Embryonic facial prominence (tissue), 1 donor: Measurements from ENCODE around the gene KRTAP5-1.
"Not testable (repeated sequence)": the region's sequence is repeated elsewhere in the genome, so short reads cannot be mapped to it uniquely, and the experiment has no call there.

Experiments used
- DNase-seq: peaks from one replicate; pipeline ENCODE4 v3.0.0-alpha.2; 2016; ENCODE audit errors: extremely low spot score

KRTAP5-1 gene

DNA sequence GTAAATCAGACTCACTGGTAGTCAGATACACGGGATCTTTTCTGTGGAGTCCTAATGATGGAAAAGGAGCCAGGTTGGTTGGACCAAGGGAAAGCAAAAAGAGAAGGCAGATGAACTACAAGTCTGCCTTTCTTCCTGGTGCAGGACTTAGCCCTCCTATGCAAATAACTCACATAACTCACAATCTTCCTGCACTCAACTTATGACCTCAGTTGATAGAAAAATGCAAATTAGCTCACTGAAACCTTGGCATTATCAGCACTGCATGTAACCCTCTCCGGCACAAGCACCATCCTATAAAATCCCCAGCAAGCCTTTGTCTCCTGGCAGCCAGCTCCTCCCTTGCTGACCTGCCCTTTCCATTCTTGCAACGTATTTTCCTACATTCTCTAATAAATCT lies 16.6 kb upstream of the KRTAP5-1 start:
- DNase-seq, result not testable (repeated sequence)

DNA sequence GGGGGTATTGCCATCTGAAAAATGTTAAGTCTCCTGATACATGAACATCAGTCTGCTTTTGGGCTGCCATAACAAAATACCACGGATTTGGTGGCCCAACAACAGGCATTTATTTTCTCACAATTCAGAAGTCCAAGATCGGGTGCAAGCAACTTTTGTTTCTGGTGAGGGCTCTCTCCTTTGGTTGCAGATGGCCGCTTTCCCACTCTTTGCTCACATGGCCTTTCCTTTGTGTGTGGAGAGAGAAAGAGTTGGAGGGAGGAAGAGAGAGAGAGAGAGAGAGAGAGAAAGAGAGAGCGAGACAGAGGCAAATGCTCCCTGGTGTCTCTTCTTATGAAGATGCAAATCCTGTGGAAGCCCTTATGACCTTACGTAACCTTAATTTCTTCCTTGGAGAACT lies 15.5 kb upstream of the KRTAP5-1 start:
- DNase-seq, result no peak

DNA sequence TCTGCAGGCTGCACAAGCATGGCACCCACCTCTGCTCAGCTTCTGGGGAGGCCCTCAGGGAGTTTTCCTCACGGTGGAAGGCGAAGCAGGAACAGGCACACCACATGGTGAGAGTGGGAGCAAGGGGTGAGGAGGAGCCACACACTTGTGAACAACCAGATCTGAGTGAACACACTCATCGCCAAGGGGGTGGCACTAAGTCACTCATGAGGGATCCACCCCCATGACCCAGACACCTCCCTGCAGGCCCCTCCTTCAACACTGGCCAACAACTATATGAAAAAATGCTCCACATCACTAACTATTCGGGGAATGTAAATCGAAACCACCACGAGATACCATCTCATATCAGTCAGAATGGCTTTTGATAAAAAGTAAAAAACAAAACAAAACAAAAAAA lies 13.7 kb upstream of the KRTAP5-1 start:
- no peak for DNase-seq

DNA sequence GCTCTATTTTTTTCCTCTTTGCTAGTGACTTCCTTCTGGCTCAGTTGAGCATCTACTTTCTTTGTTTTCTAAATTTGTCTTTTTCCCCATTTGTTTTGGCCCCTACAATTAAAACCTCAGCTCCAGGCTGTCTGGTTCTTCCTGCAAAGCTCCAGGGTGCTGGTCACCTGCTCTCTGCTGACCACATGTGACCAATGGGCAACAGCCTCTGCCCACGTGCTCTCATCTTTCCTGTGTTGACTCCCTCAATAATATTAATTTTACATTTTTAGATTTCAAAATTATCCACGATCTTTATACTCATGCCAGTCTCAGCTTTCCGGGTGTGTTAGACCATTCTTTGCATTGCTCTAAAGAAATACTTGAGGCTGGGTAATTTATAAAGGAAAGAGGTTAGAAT lies 13.3 kb upstream of the KRTAP5-1 start:
- DNase-seq, result not testable (repeated sequence)

DNA sequence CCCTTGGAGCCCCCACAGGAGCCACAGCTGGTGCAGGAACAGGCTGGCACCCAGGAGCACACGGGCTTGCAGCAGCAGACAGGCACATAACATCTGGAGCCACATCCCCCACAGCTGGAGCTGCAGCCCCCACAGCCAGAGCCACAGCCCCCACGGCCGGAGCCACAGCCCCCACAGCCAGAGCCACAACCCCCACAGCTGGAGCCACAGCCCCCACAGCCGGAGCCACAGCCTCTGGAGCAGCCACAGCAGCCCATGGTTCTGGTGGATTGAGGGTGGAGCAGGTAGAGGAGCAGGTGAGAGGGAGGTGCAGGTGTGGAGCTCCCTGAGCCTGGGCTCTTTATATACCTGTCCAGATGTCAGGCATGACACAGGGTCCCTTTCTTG lies 12.9 kb upstream of the KRTAP5-1 start, which contains the start of gene KRTAP5-2:
Gene KRTAP5-2, minus strand, starts transcription at position 301 of the 387 bp plus-strand sequence. Its CDS starts 44 bp downstream, at position 257.
- no peak for DNase-seq

DNA sequence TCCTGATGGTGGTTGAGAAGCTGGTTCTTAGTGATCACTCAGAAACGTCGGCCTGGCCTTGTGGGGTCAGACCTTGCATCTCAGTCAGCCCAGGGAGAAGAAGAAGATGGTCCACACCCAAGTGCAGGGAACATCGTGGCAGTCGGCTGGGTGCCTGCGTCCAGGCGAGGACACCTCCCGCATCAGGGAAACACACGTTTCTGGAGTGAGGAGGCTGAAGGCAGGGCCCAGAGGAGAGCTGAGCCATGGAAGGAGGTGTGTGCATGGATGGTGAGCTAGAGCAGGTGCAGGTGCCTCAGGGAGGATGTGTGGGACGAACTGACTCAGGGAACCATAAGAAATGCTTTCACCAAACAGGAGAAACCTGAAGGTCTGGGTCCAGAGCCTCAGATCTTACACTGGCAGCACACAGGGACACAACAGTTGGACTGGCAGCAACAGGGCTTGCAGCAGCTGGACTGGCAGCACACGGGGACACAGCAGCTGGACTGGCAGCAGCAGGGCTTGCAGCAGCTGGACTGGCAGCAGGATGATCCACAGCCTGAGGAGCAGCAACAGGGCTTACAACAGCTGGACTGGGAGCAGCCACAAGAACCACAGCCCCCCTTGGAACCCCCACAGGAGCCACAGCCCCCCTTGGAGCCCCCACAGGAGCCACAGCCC lies 12.4 kb upstream of the KRTAP5-1 start:
- DNase-seq, result no peak

DNA sequence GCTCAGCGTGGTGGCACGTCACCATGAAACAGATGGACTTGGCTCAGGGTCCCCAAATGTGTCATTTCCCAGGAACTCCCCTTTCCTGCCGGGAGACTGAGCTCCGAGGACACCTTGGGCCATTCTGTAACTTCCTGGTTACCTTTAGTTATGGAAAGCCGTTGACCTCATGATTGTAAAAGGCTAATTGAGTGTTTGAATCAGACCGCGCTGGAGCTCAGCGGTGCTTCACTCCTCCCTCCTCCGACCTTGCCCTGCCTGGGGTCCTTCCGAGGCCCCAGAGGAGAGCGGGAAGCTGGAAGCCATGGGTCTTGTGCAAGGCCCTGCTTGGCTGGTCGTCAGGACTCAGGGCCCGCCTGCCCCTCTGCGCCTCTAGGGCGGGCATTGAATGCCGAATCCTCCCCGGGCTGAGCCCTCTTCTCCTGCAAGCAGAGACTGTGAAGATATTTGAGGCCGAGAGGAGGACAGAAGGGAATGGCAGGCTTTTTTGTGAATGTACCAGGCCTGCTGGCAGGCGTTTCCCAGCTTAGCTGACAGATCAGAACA lies 11.6 kb upstream of the KRTAP5-1 start:
- DNase-seq, result not testable (repeated sequence)

DNA sequence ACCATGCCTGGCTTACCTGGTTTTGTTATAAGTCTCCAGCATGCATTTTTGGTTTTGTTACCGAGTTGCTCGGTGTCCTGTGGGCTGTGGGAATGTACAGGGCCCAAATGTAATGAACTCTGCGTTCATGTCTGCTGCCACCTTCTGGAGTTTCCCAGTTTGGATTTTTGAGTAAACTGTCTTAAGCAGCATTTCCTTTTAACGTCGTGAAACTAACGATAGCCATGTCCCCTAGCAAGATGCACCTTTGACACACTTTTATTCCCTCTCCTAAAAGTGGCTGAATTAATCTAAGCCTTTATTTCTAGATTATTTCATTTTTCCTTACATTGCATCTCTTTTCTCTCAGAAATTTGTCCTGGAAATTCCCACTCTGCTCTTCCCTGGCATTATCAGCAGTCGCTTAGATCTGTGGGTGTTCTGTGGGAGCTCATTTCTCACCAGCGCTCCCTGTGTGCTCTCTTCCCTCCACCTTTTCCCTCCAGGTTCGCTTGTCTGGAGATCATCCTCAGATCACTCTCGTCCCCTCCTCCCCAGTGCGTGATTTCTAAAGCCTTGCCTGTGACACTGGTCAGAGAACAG lies 11.0 kb upstream of the KRTAP5-1 start:
- not testable (repeated sequence) for DNase-seq

DNA sequence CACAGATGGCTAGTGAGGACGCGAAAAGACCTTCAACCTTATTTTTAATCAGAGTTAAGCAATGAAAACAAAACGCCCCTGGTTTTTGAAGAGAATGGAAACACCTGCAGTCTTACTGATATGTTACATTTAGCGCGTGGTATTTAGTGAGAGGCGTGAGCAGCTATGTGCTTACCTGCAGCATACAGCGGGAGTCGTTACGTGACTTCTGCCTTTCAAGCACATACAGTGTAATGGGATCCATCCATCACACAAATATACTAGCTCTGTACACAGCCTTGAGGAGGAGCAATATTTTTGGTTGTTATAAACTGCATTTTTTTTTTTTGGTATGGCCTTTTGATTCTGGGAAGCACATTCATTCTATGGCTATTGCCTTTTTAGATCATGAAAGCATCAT lies 7.5 kb upstream of the KRTAP5-1 start:
- no peak for DNase-seq

DNA sequence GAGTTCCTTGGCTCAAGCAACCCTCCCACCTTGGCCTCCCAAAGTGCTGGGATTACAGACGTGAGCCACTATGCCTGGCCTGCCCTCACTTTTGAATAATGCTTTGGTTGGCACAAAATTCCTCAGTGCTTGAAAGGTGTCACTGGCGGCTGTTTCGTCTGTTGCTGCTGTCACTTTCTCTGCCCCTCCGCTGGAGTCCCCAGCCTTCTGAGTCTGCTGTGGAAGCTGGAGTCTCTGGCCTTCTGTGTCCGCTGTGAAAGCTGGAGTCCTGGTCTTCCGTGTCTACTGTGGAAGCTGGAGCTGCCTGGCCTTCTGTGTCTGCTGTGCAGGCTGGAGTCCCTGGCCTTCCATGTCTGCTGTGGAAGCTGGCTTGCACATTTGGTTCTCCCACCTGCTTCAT lies 4.9 kb upstream of the KRTAP5-1 start:
- DNase-seq, result no peak

DNA sequence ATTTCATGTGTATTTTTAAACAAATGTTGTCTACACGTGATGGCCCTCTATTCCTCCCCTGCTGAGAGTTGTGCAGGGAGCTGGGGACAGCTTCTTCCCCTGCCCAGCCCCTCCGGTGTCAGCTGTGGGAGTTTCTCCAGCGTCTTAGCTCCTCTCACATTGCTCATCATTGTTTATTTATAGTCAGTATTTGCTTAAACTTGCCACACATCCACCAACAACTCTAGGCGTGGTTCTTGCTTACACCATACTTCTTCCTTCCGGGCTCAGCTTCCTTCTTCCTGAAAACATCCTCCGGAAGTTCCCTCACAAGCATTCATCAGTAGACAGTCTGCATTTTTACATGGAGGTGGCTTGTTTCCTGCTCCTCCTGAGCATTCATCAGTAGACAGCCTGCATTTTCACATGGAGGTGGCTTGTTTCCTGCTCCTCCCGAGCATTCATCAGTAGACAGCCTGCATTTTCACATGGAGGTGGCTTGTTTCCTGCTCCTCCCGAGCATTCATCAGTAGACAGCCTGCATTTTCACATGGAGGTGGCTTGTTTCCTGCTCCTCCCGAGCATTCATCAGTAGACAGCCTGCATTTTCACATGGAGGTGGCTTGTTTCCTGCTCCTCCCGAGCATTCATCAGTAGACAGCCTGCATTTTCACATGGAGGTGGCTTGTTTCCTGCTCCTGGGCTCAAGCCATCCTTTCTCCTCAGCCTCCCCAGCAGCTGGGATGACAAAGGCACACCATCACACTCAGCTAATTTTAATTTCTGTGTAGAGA lies 4.3 kb upstream of the KRTAP5-1 start:
- not testable (repeated sequence) for DNase-seq

DNA sequence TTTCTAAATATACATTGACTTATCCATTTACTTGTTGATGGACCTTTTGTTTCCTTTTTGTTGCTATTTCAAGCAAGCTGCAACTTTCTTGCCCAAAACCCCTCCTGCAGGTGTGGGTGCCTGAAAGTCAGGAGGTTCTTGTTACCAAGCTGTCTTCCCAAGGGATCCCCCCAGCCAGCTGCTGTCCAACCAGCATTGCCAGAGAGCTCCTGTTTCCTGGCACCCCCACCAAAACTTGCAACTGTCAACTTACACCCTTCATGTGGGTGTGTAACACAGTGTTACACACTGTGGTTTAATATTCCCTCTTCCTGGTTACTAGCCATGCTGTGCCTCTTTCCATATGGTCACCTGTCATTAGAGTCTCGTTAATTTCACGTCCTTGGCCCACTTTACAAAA lies 1.6 kb upstream of the KRTAP5-1 start:
- DNase-seq, result no peak

DNA sequence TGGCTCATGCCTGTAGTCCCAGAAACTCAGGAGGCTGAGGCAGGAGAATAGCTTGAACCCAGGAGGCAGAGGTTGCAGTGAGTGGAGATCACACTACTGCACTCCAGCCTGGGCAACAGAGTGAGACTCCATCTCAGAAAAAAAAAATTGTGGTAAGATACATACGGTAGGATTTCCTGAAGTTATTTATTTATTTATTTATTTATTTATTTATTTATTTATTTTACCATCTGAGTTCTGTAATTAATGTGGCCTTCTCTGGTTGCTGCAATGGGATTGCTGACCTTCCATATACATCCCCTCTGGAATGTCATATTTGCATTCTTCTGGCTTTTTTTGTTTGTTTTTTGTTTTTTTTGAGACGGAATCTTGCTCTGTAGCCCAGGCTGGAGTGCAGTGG lies 2.2 kb downstream of the KRTAP5-1 start:
- DNase-seq, result not testable (repeated sequence)

DNA sequence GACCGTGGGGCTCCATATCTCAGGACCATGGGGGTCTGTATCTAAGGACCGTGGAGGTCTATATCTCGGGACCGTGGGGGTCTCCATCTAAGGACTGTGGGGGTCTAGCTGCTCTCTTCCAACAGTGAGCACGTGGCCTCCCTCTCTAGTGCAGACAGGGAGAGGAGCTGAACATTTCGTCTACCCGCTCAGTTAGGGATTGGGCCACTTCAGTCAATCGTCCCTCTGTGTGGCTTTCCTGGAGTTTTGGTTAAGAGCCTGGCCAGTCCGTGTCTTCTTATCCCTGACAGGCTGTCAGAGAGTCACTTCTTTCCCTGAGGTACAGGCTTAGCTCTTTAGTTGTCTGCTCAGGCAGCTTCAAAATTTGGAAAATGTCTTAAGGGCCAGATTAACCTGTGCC lies 3.1 kb downstream of the KRTAP5-1 start:
- no peak for DNase-seq

DNA sequence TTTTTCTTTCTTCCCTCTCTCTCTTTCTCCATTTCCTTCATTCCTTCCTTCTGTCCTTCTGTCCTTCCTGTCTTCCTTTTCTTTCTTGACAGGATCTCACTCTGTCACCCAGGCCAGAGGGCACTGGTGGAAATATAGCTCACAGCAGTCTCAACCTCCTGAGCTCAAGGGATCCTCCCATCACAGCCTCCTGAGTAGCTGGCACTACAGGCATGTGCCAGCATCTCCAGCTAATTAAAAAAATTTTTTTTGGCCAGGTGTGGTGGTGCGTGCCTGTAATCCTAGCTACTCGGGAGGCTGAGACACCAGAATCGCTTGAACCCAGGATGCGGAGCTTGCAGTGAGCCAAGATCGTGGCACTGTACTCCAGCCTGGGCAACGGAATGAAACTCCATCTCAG lies 8.3 kb downstream of the KRTAP5-1 start:
- no peak for DNase-seq

DNA sequence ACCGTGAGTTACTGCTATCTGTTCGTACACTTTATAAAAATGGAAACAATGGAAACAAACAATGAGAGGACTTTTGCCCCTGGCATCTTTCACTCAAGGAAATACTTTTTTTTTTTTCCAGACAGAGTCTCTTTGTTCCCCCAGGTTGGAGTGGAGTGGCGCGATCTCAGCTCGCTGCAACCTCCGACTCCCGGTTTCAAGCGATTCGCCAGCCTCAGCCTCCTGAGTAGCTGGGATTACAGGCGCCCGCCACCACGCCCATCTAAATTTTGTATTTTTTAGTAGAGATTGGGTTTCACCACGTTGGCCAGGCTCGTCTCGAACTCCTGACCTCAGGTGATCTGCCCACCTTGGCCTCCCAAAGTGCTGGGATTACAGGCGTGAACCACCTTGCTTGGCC lies 9.3 kb downstream of the KRTAP5-1 start:
- not testable (repeated sequence) for DNase-seq

DNA sequence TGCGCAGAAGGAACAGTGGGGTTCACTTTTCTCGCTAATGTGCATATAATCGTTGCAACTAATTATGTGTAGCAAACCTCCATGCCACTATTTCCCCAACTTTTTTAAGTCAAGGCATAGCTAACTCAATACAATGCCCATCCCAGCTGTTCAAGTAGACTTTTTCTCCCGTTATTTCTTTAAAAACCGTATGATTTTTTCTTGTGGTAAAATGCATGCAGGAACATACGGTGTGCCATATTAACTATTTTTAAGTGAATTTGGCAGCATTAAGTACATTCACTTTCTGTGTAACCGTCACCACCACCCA lies 10.2 kb downstream of the KRTAP5-1 start:
- DNase-seq, result no peak

DNA sequence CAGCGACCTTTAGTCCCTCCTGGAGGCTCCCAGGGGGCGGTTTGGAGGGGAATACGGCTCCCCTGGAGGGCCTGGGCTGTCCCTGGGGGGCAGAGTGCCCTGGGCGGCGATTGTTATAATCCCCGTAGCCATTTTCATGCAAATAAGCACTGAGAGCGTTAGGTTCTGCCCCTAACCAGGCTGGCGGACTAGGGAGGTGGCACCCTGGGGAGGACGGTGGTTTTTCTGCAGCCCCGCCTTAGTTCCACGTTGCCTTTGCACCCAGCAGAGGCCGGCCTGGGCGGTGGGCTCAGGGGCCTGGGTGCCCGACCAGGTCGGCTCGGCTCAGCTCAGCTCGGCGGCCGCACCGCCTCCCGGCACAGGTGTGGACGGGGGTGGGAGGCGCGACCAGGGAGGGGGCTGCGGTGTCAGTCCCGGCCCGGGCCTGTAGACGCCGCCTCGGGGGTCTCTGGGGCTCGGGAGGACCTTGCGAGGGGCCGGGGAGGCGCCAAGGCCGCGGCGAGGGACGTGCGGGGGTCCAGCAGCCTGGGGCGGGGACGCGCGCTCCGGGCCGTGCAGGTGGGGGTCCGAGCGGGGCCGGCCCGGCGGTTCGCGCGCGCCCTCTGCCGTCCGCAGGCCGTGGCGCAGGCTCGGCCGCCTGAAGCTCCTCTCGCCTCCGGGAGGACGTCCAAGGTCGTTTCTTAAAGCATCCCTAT lies 10.7 kb downstream of the KRTAP5-1 start:
- DNase-seq, result no peak

DNA sequence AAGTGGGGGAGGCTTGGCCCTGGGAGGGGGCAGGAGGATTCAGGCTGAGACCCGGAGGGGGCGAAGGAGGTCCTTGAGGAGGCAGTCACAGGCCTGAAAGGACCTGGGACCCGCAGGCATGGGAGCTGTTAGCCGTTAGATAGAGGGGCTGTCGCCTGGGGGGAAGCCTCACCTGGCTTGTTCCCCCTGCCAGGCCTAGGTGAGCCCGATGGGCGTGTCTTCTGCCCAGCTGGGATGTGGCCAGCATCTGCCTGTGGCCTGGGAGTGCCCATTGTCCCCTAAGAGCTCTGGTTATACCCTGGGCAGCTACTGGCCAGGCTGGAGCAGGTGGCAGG lies 11.2 kb downstream of the KRTAP5-1 start:
- no peak for DNase-seq

DNA sequence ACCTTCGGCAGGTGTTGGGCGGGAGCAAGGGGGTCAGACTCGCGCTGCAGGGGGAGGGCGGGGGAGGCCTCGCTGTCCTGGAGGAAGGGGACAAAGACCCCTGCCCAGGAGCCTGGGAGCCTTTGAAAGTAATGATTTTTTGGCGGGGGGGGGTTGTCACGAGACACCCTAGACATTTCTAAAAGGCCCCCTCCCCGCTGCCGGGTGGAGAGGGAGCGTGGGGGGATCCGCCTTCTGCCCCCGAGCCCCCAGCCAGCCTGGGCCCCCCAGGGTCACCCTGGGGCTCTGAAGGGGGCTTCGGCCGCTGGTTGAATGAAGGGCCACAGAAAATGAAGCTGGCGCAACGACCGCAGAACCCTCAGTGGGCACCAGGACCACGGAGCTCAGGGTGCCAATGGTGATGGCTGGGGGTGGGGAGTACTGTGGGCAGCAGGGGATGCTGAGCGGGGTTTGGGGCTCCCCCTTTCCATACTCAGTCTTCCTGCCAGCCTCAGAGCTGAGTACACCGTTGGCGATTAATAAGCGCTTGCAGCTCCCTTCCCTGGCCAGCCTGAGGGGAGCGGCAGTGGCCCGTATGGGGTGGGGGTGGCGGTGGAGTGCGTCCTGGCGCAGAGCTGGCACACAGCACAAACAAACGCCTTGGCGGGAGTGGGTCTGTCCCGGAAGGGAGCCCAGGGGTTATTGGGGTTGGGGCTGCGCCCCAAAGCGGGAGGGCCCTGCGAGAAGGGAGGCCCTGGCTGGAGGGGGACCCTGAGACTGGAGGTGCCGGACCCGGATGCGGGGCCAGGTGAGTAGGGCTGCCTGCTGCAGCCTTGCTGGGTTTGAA lies 11.8 kb downstream of the KRTAP5-1 start:
- no peak for DNase-seq
